H9 (cell line): Measurements from ENCODE around the gene DDX20. TPM values are rescaled to one million over a fixed set of nuclear protein-coding genes. Genes with fewer than 3 reads are reported as not detected.

Source experiments
- DNase-seq: peaks from one replicate; pipeline ENCODE4 v3.0.0-alpha.2; 2017
- H2AFZ ChIP-seq: one replicate; pipeline ENCODE4 v1.6.1; 2013; ENCODE audit warnings: mild to moderate bottlenecking, low read length, control low read depth, moderate library complexity
- H2AK5ac ChIP-seq: 2 replicates; pipeline ENCODE4 v1.6.1; 2013; ENCODE audit warnings: low read length, control low read depth, mixed read lengths; ENCODE audit not compliant: insufficient read length
- H2BK120ac ChIP-seq: one replicate; pipeline ENCODE4 v1.6.1; 2013; ENCODE audit warnings: low read depth, mild to moderate bottlenecking, low read length, control low read depth, inconsistent platforms; ENCODE audit not compliant: poor library complexity, severe bottlenecking
- H2BK12ac ChIP-seq: 2 replicates; pipeline ENCODE4 v1.6.1; 2013; ENCODE audit warnings: low read length, control low read depth, mixed read lengths, low read depth; ENCODE audit not compliant: insufficient read length
- H2BK15ac ChIP-seq: 2 replicates; pipeline ENCODE4 v1.6.1; 2013; ENCODE audit warnings: low read depth, low read length, control low read depth
- H2BK20ac ChIP-seq: one replicate; pipeline ENCODE4 v1.6.1; 2013; ENCODE audit warnings: low read depth, mild to moderate bottlenecking, low read length, control low read depth, inconsistent platforms; ENCODE audit not compliant: poor library complexity, severe bottlenecking
- H2BK5ac ChIP-seq: 2 replicates; pipeline ENCODE4 v1.6.1; 2013; ENCODE audit warnings: low read length, control low read depth, mixed read lengths; ENCODE audit not compliant: insufficient read length
- H3K14ac ChIP-seq: 2 replicates; pipeline ENCODE4 v1.6.1; 2013; ENCODE audit warnings: low read length, control low read depth; ENCODE audit not compliant: insufficient read depth
- H3K18ac ChIP-seq: 2 replicates; pipeline ENCODE4 v1.6.1; 2013; ENCODE audit warnings: low read depth, mild to moderate bottlenecking, mixed read lengths, low read length, control low read depth; ENCODE audit not compliant: insufficient read length
- H3K23ac ChIP-seq: 2 replicates; pipeline ENCODE4 v1.6.1; 2013; ENCODE audit warnings: low read length, control low read depth, mixed read lengths, low read depth; ENCODE audit not compliant: insufficient read length
- H3K23me2 ChIP-seq: 2 replicates; pipeline ENCODE4 v1.6.1; 2013; ENCODE audit warnings: low read depth, mild to moderate bottlenecking, mixed read lengths, low read length, control low read depth; ENCODE audit not compliant: insufficient read length, poor library complexity, severe bottlenecking
- H3K27ac ChIP-seq: 2 replicates; pipeline ENCODE4 v1.5.1; 2013; ENCODE audit warnings: low read length, control low read depth, mixed read lengths, low read depth; ENCODE audit not compliant: insufficient read length
- H3K27me3 ChIP-seq: 2 replicates; pipeline ENCODE4 v1.6.1; 2013; ENCODE audit warnings: low read length, control low read depth, inconsistent platforms; ENCODE audit not compliant: insufficient read depth
- H3K4ac ChIP-seq: 2 replicates; pipeline ENCODE4 v1.6.1; 2013; ENCODE audit warnings: low read depth, mild to moderate bottlenecking, control low read depth, inconsistent platforms, low read length, moderate library complexity
- H3K4me1 ChIP-seq: 2 replicates; pipeline ENCODE4 v1.6.1; 2013; ENCODE audit warnings: low read length, control low read depth, inconsistent platforms; ENCODE audit not compliant: insufficient read depth
- H3K4me2 ChIP-seq: 2 replicates; pipeline ENCODE4 v1.6.1; 2013; ENCODE audit warnings: low read length, control low read depth, mixed read lengths; ENCODE audit not compliant: insufficient read length, insufficient read depth
- H3K56ac ChIP-seq: 2 replicates; pipeline ENCODE4 v1.6.1; 2013; ENCODE audit warnings: low read depth, mild to moderate bottlenecking, mixed read lengths, low read length, control low read depth; ENCODE audit not compliant: insufficient read length
- H3K79me1 ChIP-seq: 2 replicates; pipeline ENCODE4 v1.6.1; 2013; ENCODE audit warnings: low read depth, mild to moderate bottlenecking, moderate library complexity, low read length, control low read depth, inconsistent platforms; ENCODE audit not compliant: insufficient read depth, poor library complexity, severe bottlenecking
- H3K79me2 ChIP-seq: 2 replicates; pipeline ENCODE4 v1.6.1; 2013; ENCODE audit warnings: low read length, control low read depth, inconsistent platforms; ENCODE audit not compliant: insufficient read depth
- H3K9ac ChIP-seq: 2 replicates; pipeline ENCODE4 v1.6.1; 2013; ENCODE audit warnings: low read length, control low read depth, mixed read lengths; ENCODE audit not compliant: insufficient read length; ENCODE audit errors: extremely low read depth
- H3K9me3 ChIP-seq: one replicate; pipeline ENCODE4 v1.6.1; 2013; ENCODE audit warnings: low read depth, low read length, inconsistent platforms; ENCODE audit not compliant: control insufficient read depth
- H3T11ph ChIP-seq: one replicate; pipeline ENCODE4 v1.6.1; 2013; ENCODE audit warnings: mild to moderate bottlenecking, low read length, control low read depth, inconsistent platforms
- H4K20me1 ChIP-seq: one replicate; pipeline ENCODE4 v1.6.1; 2013; ENCODE audit not compliant: control insufficient read depth, insufficient read length, insufficient read depth
- H4K5ac ChIP-seq: 2 replicates; pipeline ENCODE4 v1.6.1; 2013; ENCODE audit warnings: low read depth, mild to moderate bottlenecking, mixed read lengths, low read length, control low read depth; ENCODE audit not compliant: insufficient read length
- H4K8ac ChIP-seq: replicated peaks from 2 replicates; pipeline ENCODE4 v1.6.1; 2013; ENCODE audit warnings: low read length, control low read depth, mixed read lengths, low read depth; ENCODE audit not compliant: insufficient read length
- H4K91ac ChIP-seq: 2 replicates; pipeline ENCODE4 v1.6.1; 2013; ENCODE audit warnings: low read depth, mild to moderate bottlenecking, moderate library complexity, mixed read lengths, low read length, control low read depth; ENCODE audit not compliant: insufficient read length
- H3K27ac Mint-ChIP-seq, 3 experiments: 2 replicates in 2 of 3; 3 replicates in 1 of 3; pipeline ENCODE4 v1.8.0; 2020 to 2021; ENCODE audit warnings: mixed read lengths in 3 of 3, mild to moderate bottlenecking in 1 of 3, moderate library complexity in 1 of 3
- H3K27me3 Mint-ChIP-seq: 2 replicates; pipeline ENCODE4 v1.8.0; 2021; ENCODE audit warnings: low read depth, mild to moderate bottlenecking, moderate library complexity, mixed read lengths
- H3K36me3 Mint-ChIP-seq, 3 experiments: 2 replicates in 2 of 3; 3 replicates in 1 of 3; pipeline ENCODE4 v1.8.0; 2020 to 2021; ENCODE audit warnings: low read depth in 3 of 3, mixed read lengths in 3 of 3; ENCODE audit not compliant: insufficient read depth in 1 of 3
- H3K4me1 Mint-ChIP-seq, 2 experiments: 2 replicates each; pipeline ENCODE4 v1.8.0; 2020; ENCODE audit warnings: mixed read lengths in 2 of 2
- H3K4me3 Mint-ChIP-seq, 2 experiments: 2 replicates in 1 of 2; 3 replicates in 1 of 2; pipeline ENCODE4 v1.8.0; 2020 to 2021; ENCODE audit warnings: mild to moderate bottlenecking in 2 of 2, mixed read lengths in 2 of 2, moderate library complexity in 1 of 2
- H3K9me3 Mint-ChIP-seq, 2 experiments: 2 replicates in 1 of 2; 3 replicates in 1 of 2; pipeline ENCODE4 v1.8.0; 2020; ENCODE audit warnings: mild to moderate bottlenecking in 2 of 2, mixed read lengths in 2 of 2, moderate library complexity in 1 of 2
- CTCF ChIP-seq: fragments of 200-600 bp; sonication (generic); conservative IDR thresholded peaks from 3 replicates; pipeline ENCODE4 v1.8.0; 2021; ENCODE audit warnings: antibody characterized with exemption, mild to moderate bottlenecking
- WGBS: extraction: QIAGEN DNeasy Blood & Tissue Kit; methylation state at CpG from one replicate; pipeline ENCODE4 v1.1.7; 2013; ENCODE audit warnings: missing lambda C conversion rate, low lambda C conversion rate, mixed read lengths; ENCODE audit not compliant: insufficient read length; ENCODE audit errors: extremely low coverage; 5-methylcytosine and 5-hydroxymethylcytosine counted together
- total RNA-seq: library from RNA; stranded (reverse); gene quantifications from 2 replicates; pipeline ENCODE4 v1.2.1, GENCODE V29; 2021

DDX20 gene
- total RNA-seq, 1 experiment from 2014 or later = 38.3 TPM

- H4K91ac ChIP-seq = no peak overlapping the region
- H3K27ac Mint-ChIP-seq = no peak overlapping the region
- no peaks in the 10 kb centered on the region for H3K79me1 ChIP-seq
- no peaks in the 10 kb centered on the region for H3K23me2 ChIP-seq
- H3K9me3 Mint-ChIP-seq = no peaks in the 10 kb centered on the region; a peak in 1 of 5 replicates
- H3K36me3 Mint-ChIP-seq = peaks cover 2 to 4% (median 3%) of the 10 kb centered on the region in 3 experiments; a peak in 4 of 7 replicates
- peaks cover 42% of the 10 kb centered on the region in 2 experiments for H3K4me1 Mint-ChIP-seq
- H3T11ph ChIP-seq = no peak overlapping the region
- H3K9ac ChIP-seq = no peak overlapping the region
- no peak overlapping the region for H4K5ac ChIP-seq
- no peak overlapping the region for H2BK5ac ChIP-seq
- H3K14ac ChIP-seq = no peak overlapping the region
- no peak overlapping the region for H3K4me3 Mint-ChIP-seq
- H3K27ac ChIP-seq = no peak overlapping the region
- no peaks in the 10 kb centered on the region for H3K79me2 ChIP-seq
- no peak overlapping the region for H3K4ac ChIP-seq
- no peak overlapping the region for H2BK20ac ChIP-seq
- DNase-seq = no peak
- no peak overlapping the region for H3K23ac ChIP-seq
- H3K56ac ChIP-seq = no peak overlapping the region
- no CpG with 5 or more reads among the region's 1 CpG for WGBS
- no peak overlapping the region for H3K4me2 ChIP-seq
- no peak overlapping the region for H4K8ac ChIP-seq
- H2BK120ac ChIP-seq = no peak overlapping the region
- peaks cover 2% of the 10 kb centered on the region for H4K20me1 ChIP-seq
- H3K9me3 ChIP-seq = no peaks in the 10 kb centered on the region
- H3K27me3 Mint-ChIP-seq = peaks cover 1% of the 10 kb centered on the region; the same call in 1 of the 2 replicates
- no peaks in the 10 kb centered on the region for H3K27me3 ChIP-seq
- no peak overlapping the region for H2AK5ac ChIP-seq
- H3K18ac ChIP-seq = no peak overlapping the region
- H3K4me1 ChIP-seq = peaks cover 15% of the 10 kb centered on the region; the same call in 1 of the 2 replicates
- no peak for TF ChIP-seq CTCF
- no peak overlapping the region for H2AFZ ChIP-seq
- H2BK15ac ChIP-seq = no peak overlapping the region
- H2BK12ac ChIP-seq = no peak overlapping the region
These were observed 31.8 kb upstream of the DDX20 start for GRCh38 chr1:111723871-111724270.
